Endothelial cell (in vitro differentiated cells): ENCODE measurements around the gene FAM237A. TPM values are rescaled to one million over a fixed set of nuclear protein-coding genes. Genes with fewer than 3 reads are reported as not detected.

Experiments
- DNase-seq: peaks from one replicate; pipeline ENCODE4 v3.0.0; 2021; ENCODE audit warnings: low spot score
- H3K27ac Mint-ChIP-seq: one replicate; pipeline ENCODE4 v1.8.0; 2021; ENCODE audit warnings: mixed read lengths, inconsistent platforms; ENCODE audit not compliant: unreplicated experiment
- H3K27me3 Mint-ChIP-seq: one replicate; pipeline ENCODE4 v1.8.0; 2021; ENCODE audit warnings: mild to moderate bottlenecking, moderate library complexity, mixed read lengths, inconsistent platforms; ENCODE audit not compliant: unreplicated experiment
- H3K36me3 Mint-ChIP-seq: one replicate; pipeline ENCODE4 v1.8.0; 2021; ENCODE audit warnings: mild to moderate bottlenecking, low read depth, mixed read lengths, inconsistent platforms; ENCODE audit not compliant: unreplicated experiment
- H3K4me1 Mint-ChIP-seq: one replicate; pipeline ENCODE4 v1.8.0; 2021; ENCODE audit warnings: mild to moderate bottlenecking, mixed read lengths, inconsistent platforms; ENCODE audit not compliant: unreplicated experiment
- H3K4me3 Mint-ChIP-seq: one replicate; pipeline ENCODE4 v1.8.0; 2021; ENCODE audit warnings: mild to moderate bottlenecking, mixed read lengths, inconsistent platforms; ENCODE audit not compliant: unreplicated experiment
- H3K9me3 Mint-ChIP-seq: one replicate; pipeline ENCODE4 v1.8.0; 2021; ENCODE audit warnings: mixed read lengths, inconsistent platforms; ENCODE audit not compliant: unreplicated experiment
- CTCF ChIP-seq: fragments of 200-600 bp; sonication (generic); IDR thresholded peaks from one replicate; pipeline ENCODE4 v1.5.0; 2021; ENCODE audit warnings: antibody characterized with exemption; ENCODE audit not compliant: unreplicated experiment
- total RNA-seq: library from RNA; stranded (reverse); fragmentation: NEBNext Ultra II Directional; extraction: Animal tissue kit (Norgen Biotek cat#: 25700); gene quantifications from one replicate; pipeline ENCODE4 v1.2.1, GENCODE V29; 2021; ENCODE audit not compliant: unreplicated experiment

FAM237A gene
- total RNA-seq, 1 donor from 2014 or later: not detected

DNA sequence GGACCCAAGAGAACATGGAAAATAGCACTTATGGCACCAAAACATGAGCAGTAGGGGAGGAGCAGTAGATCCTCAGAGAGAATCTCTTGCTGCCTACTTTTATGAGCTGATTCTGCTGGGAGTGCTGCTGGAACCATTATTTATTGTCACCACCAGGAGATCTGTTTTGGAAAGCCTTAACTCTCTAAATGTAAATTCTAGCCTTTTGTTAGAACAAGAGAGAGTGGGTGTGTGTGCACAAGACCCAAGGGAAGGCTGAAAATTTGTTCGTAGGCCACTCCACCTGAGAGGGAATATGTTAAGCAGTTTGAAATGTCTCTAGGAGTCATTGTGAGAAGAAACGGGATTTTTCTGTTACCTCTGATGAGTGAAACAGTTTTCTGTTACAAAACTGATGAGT lies 16.2 kb upstream of the FAM237A start:
- no peak for TF ChIP-seq CTCF
- peaks cover 7% of the 10 kb centered on the region for H3K4me1 Mint-ChIP-seq
- no peak for DNase-seq
- H3K9me3 Mint-ChIP-seq: no peaks in the 10 kb centered on the region
- H3K27me3 Mint-ChIP-seq: no peaks in the 10 kb centered on the region
- no peak overlapping the region for H3K27ac Mint-ChIP-seq
- no peak overlapping the region for H3K4me3 Mint-ChIP-seq
- no peaks in the 10 kb centered on the region for H3K36me3 Mint-ChIP-seq

GRCh38 chr2:206627632-206628031 lies 14.7 kb upstream of the FAM237A start:
- Mint-ChIP-seq H3K4me3 (no peak overlapping the region), H3K4me1 (peaks cover 7% of the 10 kb centered on the region), H3K27ac (no peak overlapping the region), H3K27me3 (no peaks in the 10 kb centered on the region), H3K36me3 (no peaks in the 10 kb centered on the region), H3K9me3 (no peaks in the 10 kb centered on the region)
- no peak for DNase-seq
- TF ChIP-seq CTCF: no peak

GRCh38 chr2:206631340-206631739 lies 10.9 kb upstream of the FAM237A start:
- Mint-ChIP-seq H3K4me3 (no peak overlapping the region), H3K27ac (no peak overlapping the region), H3K27me3 (no peaks in the 10 kb centered on the region), H3K9me3 (no peaks in the 10 kb centered on the region), H3K36me3 (no peaks in the 10 kb centered on the region), H3K4me1 (peaks cover 7% of the 10 kb centered on the region)
- TF ChIP-seq CTCF: no peak
- DNase-seq: no peak

GRCh38 chr2:206635015-206635414 lies 7.3 kb upstream of the FAM237A start:
- H3K27ac Mint-ChIP-seq: no peak overlapping the region
- no peaks in the 10 kb centered on the region for H3K4me1 Mint-ChIP-seq
- TF ChIP-seq CTCF: no peak
- no peaks in the 10 kb centered on the region for H3K27me3 Mint-ChIP-seq
- no peak for DNase-seq
- H3K4me3 Mint-ChIP-seq: no peak overlapping the region
- no peaks in the 10 kb centered on the region for H3K9me3 Mint-ChIP-seq
- no peaks in the 10 kb centered on the region for H3K36me3 Mint-ChIP-seq

GRCh38 chr2:206639636-206640035 lies 2.7 kb upstream of the FAM237A start:
- H3K4me1 Mint-ChIP-seq: peaks cover 2% of the 10 kb centered on the region
- no peaks in the 10 kb centered on the region for H3K9me3 Mint-ChIP-seq
- H3K4me3 Mint-ChIP-seq: no peak overlapping the region

More at GRCh38 chr2:206639636-206640035, 2.7 kb upstream of the FAM237A start:
- no peak for TF ChIP-seq CTCF
- H3K27me3 Mint-ChIP-seq: no peaks in the 10 kb centered on the region
- H3K36me3 Mint-ChIP-seq: no peaks in the 10 kb centered on the region
- no peak overlapping the region for H3K27ac Mint-ChIP-seq
- DNase-seq: no peak
